ENCODE results near the gene CD40.
A peak's percentile ranks its signal among the peaks of the same experiment; 100 is the strongest.

The CD40 gene

DNA sequence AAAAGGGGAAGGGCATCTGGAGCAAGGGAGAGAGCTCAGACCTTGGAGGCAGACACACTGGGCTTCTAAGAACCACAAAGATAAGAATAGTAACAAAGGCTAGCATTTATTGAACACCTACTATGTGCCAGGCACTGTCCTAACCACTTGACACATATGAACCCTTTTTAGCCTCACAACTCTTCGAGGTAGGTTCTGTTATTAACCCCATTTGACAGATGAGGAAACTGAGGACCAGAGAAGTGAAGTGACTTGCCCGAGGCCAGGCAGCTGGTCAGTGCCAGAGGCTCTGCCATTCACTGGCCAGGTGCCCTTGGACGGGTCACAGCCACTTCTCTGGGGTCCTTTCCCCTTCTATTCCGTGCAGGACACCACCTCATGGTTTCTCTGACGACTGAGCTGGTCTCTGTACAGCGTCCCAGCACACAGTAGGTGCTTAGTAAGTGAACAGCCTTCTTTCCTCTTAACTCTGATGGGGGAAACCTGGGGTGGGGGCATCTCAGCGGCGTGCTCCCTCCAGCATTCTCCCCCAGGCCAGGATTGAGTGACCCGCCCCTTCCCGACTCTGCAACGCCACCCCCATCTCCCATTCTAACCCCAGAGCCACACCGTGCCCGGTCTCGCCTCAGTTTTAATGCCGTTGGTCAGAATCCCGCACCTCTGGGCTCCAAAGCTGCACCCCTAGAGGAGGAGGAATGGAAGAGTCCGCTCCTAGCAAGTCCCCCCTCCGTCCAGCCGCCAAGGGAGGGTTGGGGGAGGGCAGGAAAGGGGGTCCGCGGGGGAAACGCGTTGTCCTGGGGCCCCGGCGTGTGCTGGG is 55.7 kb downstream of the CD40 start:
- DNase-seq (ENCODE audit: low read depth): no peak

- peak; percentile 61 for DNase-seq (ENCODE audit: low read depth)
Observed at GRCh38 chr20:46174469-46175126, 56.5 kb downstream of the CD40 start.

DNA sequence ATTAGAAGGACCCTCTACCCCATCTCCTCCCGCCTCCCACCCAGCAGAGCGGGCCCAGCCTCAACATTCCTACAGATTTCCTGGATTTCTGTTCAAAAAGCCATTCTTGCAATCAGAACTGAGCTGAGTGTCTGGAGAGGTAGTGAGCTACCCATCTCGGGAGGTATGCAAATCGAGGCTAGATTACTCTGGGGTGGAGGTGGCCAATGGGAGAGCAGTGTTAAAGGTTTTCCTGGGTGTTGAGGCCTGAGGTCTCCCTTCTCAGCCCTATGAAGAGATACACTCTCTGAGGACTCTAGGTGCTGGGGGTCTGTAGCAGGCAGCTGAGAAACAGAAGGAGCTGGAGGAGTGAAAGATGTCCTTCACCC is 57.0 kb downstream of the CD40 start:
- no peak for DNase-seq (ENCODE audit: low read depth)

DNA sequence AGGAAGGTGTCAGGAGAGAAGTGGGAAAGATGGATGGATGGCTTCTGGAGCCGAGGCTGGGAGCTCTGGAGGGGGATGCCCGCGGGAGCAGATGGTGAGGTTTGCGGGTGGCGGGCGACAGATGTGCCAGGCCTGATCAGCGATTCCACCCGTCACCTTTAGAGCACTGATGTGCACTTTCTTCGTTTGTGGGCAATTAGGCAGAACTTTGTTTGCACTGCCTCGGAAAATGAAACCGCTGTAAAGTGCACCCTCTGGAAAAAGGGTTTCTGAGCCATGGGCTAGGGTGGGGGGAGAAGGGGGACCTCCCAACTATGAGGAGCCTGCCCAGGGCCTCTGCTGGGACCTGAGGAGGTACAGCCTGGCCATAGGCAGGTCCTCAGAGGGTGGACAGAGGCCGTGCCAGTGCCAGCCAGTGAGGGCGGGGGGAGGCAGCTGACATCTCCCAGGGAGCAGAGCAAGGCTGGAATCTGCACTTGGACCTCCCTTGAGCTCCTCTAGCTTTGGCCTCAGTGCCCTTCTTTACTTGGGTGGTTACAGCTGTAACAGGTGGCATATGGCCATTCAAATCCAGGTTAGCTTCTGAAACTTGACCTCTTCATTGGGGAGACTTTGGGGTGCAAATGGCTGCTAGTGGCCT is 58.7 kb downstream of the CD40 start:
- no peak for DNase-seq (ENCODE audit: low read depth)

DNA sequence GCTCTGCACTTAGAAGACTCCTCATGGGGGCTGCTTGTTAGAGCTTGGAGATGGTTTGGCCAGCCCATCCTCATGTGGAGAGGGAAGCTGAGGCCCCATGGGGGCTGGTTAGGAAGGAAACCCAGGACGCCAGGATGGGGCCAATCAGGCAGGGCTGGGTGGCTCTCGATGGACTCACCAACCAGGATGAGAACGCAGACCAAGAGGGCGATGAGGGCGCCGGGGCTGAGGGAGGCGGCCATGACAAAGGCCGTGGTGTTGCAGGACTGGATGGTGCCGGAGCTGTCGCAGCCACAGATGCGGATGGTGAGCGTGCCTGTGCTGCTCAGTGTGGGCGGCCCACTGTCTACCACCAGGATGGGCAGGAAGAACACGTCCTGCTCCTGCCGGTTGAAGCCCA is 59.7 kb downstream of the CD40 start:
- DNase-seq (ENCODE audit: low read depth): no peak

- DNase-seq (ENCODE audit: low read depth): no peak
Observed at GRCh38 chr20:46178891-46179290, 60.8 kb downstream of the CD40 start.

Measured in activated T-cell treated with anti-CD3 and anti-CD28 coated beads for 24 hours (primary cell).